ENCODE data around the gene ATF3. TPM values are rescaled to one million over a fixed set of nuclear protein-coding genes. Genes with fewer than 3 reads are reported as not detected.

Gene ATF3
- total RNA-seq, 1 experiment from 2014 or later: 335 TPM

DNA sequence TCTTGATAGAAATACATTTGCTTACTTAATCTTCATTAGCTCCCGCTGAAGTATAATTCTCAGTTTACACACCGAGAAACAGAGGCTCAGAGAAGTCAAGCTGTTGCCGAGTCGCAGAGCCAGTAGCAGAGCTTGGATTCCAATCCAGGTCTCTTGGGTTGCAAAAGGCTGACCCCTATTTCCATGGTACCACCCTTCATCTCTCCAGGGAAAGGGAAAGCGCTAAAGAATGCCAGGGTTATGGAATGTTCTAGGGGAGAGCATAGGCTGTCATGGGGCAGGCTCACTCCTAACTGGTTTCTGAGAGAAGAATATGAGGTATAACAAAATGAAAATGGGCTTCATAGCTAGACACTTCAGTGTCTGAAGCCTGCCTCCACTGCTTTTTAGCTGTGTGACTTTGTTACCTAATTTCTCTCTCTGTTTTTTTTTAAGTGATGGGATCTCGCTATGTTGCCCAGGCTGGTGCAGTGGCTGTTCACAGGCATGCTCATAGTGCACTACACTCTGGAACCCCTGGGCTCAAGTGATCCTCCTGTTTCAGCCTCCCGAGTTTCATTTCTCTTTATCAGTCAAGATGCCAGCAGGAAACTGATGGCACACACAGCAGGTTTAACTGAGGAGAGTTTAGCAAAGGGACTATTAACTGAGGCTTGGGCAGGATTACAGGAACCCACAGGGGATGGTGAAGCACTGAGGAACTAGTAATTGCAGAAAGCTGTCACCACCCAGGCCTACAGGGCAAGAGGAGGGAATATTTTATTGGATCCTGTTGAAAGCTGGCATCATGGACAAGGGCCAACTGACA is 25.5 kb upstream of the ATF3 start:
- Histone ChIP-seq H3F3A (ENCODE audit: low read length, unreplicated experiment) (no peaks in the 10 kb centered on the region), H3K4me1 (ENCODE audit: insufficient read depth, low read length) (0 out of 2 replicates have a peak, but pooled peaks cover 6% of the 10 kb centered on the region), H3K27ac (ENCODE audit: low read length) (no peak overlapping the region), H3K4me2 (ENCODE audit: low read length) (no peak overlapping the region), H3K27me3 (ENCODE audit: low read length) (no peaks in the 10 kb centered on the region), H2AFZ (ENCODE audit: low read length) (no peak overlapping the region), H3K36me3 (ENCODE audit: low read depth, low read length) (no peaks in the 10 kb centered on the region), H3K9ac (ENCODE audit: low read length) (no peak overlapping the region), H3K4me3 (ENCODE audit: low read length) (no peak overlapping the region), H3K9me2 (replicated peaks; ENCODE audit: low read length) (no peaks in the 10 kb centered on the region), H3K9me3 (ENCODE audit: low read length) (no peaks in the 10 kb centered on the region), H3K79me2 (ENCODE audit: low read length) (no peaks in the 10 kb centered on the region), H4K20me1 (ENCODE audit: low read length) (no peaks in the 10 kb centered on the region)
- no TSS peak for BruUV-seq (replicated peaks)
- ChIA-PET CTCF (no interaction called here), POLR2A (ENCODE audit: unreplicated experiment) (no interaction called here)
- TF ChIP-seq EZH2 (IDR thresholded peaks at IDR 0.05; ENCODE audit: low read length, unreplicated experiment): no peak
- TF ChIP-seq CTCF (conservative IDR thresholded peaks at IDR 0.05; ENCODE audit: low read depth, low read length): no peak
- no peak for TF ChIP-seq EZH2phosphoT487 (IDR thresholded peaks at IDR 0.05; ENCODE audit: borderline replicate concordance, low read length)
- DNase-seq (no peak), ATAC-seq (no peak)
- intact Hi-C loops (cut with micrococcal nuclease): no loop called here

GRCh38 chr1:212583643-212584042 is 24.9 kb upstream of the ATF3 start:
- no peaks in the 10 kb centered on the region for H3F3A ChIP-seq (ENCODE audit: low read length, unreplicated experiment)
- ATAC-seq (no peak), DNase-seq (peak; percentile 49)
- H3K4me1 ChIP-seq (ENCODE audit: insufficient read depth, low read length): 0 out of 2 replicates have a peak, but pooled peaks cover 6% of the 10 kb centered on the region
- no peak overlapping the region for H3K9ac ChIP-seq (ENCODE audit: low read length)
- intact Hi-C loops (cut with micrococcal nuclease): no loop called here
- no peak overlapping the region for H3K4me2 ChIP-seq (ENCODE audit: low read length)
- H3K9me2 ChIP-seq (replicated peaks; ENCODE audit: low read length): no peaks in the 10 kb centered on the region
- H2AFZ ChIP-seq (ENCODE audit: low read length): no peak overlapping the region
- BruUV-seq (replicated peaks): no TSS peak
- H3K9me3 ChIP-seq (ENCODE audit: low read length): no peaks in the 10 kb centered on the region
- TF ChIP-seq CTCF (conservative IDR thresholded peaks at IDR 0.05; ENCODE audit: low read depth, low read length) (no peak), EZH2phosphoT487 (IDR thresholded peaks at IDR 0.05; ENCODE audit: borderline replicate concordance, low read length) (no peak), EZH2 (IDR thresholded peaks at IDR 0.05; ENCODE audit: low read length, unreplicated experiment) (no peak)
- H3K27ac ChIP-seq (ENCODE audit: low read length): no peak overlapping the region
- ChIA-PET POLR2A (ENCODE audit: unreplicated experiment) (no interaction called here), CTCF (no interaction called here)
- H4K20me1 ChIP-seq (ENCODE audit: low read length): no peaks in the 10 kb centered on the region
- H3K4me3 ChIP-seq (ENCODE audit: low read length): no peak overlapping the region
- no peaks in the 10 kb centered on the region for H3K36me3 ChIP-seq (ENCODE audit: low read depth, low read length)
- no peaks in the 10 kb centered on the region for H3K79me2 ChIP-seq (ENCODE audit: low read length)
- H3K27me3 ChIP-seq (ENCODE audit: low read length): no peaks in the 10 kb centered on the region

Data from PC-3 (cell line).